Measurements from ENCODE around the gene HNRNPD. TPM values are rescaled to one million over a fixed set of nuclear protein-coding genes. Genes with fewer than 3 reads are reported as not detected.
A peak's percentile ranks its signal among the peaks of the same experiment; 100 is the strongest.
"Not testable (repeated sequence)": the region's sequence is repeated elsewhere in the genome, so short reads cannot be mapped to it uniquely, and the experiment has no call there.

Gene HNRNPD
- 22.6 and 24.1 TPM in 2 replicates for total RNA-seq

GRCh38 chr4:82373816-82374625 is at the start of gene HNRNPD:
Gene HNRNPD (minus strand): TSS chr4:82373991. CDS start chr4:82373678, 313 bp downstream.
- peaks cover 1% of the 10 kb centered on the region for H3K36me3 ChIP-seq (ENCODE audit: control insufficient read depth, insufficient read depth, low read length)
- TF ChIP-seq CTCF (IDR thresholded peaks at IDR 0.05; ENCODE audit: insufficient read depth, low read length, severe bottlenecking): peak; percentile 3
- peak; percentile 98 for DNase-seq (ENCODE audit: low read depth)
- H3K27me3 ChIP-seq (ENCODE audit: control insufficient read depth, insufficient read depth, low read length): no peaks in the 10 kb centered on the region
- H3K4me3 ChIP-seq (ENCODE audit: low read depth, low read length): peak within 1 kb of the TSS; percentile 99
- FAIRE-seq: no peak

GRCh38 chr4:82422616-82423015 is 48.8 kb upstream of the HNRNPD start:
- Histone ChIP-seq H3K4me3 (ENCODE audit: low read depth, low read length) (no peak overlapping the region), H3K27me3 (ENCODE audit: control insufficient read depth, insufficient read depth, low read length) (no peaks in the 10 kb centered on the region), H3K36me3 (ENCODE audit: control insufficient read depth, insufficient read depth, low read length) (peaks cover 10% of the 10 kb centered on the region)
- DNase-seq (ENCODE audit: low read depth): no peak
- TF ChIP-seq CTCF (IDR thresholded peaks at IDR 0.05; ENCODE audit: insufficient read depth, low read length, severe bottlenecking): no peak
- no peak for FAIRE-seq

- H3K36me3 ChIP-seq (ENCODE audit: control insufficient read depth, insufficient read depth, low read length): peaks cover 7% of the 10 kb centered on the region
- FAIRE-seq: peak; percentile 28
- no peak for DNase-seq (ENCODE audit: low read depth)
- H3K4me3 ChIP-seq (ENCODE audit: low read depth, low read length): no peak overlapping the region
- H3K27me3 ChIP-seq (ENCODE audit: control insufficient read depth, insufficient read depth, low read length): no peaks in the 10 kb centered on the region
- no peak for TF ChIP-seq CTCF (IDR thresholded peaks at IDR 0.05; ENCODE audit: insufficient read depth, low read length, severe bottlenecking)
Measured at GRCh38 chr4:82421796-82422560, 48.2 kb upstream of the HNRNPD start.

- H3K4me3 ChIP-seq (ENCODE audit: low read depth, low read length): no peak overlapping the region
- H3K36me3 ChIP-seq (ENCODE audit: control insufficient read depth, insufficient read depth, low read length): peaks cover 1% of the 10 kb centered on the region
- FAIRE-seq (no peak), DNase-seq (ENCODE audit: low read depth) (no peak)
- H3K27me3 ChIP-seq (ENCODE audit: control insufficient read depth, insufficient read depth, low read length): no peaks in the 10 kb centered on the region
- no peak for TF ChIP-seq CTCF (IDR thresholded peaks at IDR 0.05; ENCODE audit: insufficient read depth, low read length, severe bottlenecking)
Measured at GRCh38 chr4:82419451-82419850, 45.7 kb upstream of the HNRNPD start.

GRCh38 chr4:82415922-82416365 is 42.2 kb upstream of the HNRNPD start:
- no peaks in the 10 kb centered on the region for H3K27me3 ChIP-seq (ENCODE audit: control insufficient read depth, insufficient read depth, low read length)
- H3K4me3 ChIP-seq (ENCODE audit: low read depth, low read length): no peak overlapping the region
- no peaks in the 10 kb centered on the region for H3K36me3 ChIP-seq (ENCODE audit: control insufficient read depth, insufficient read depth, low read length)
- no peak for DNase-seq (ENCODE audit: low read depth)
- FAIRE-seq: peak; percentile 80
- no peak for TF ChIP-seq CTCF (IDR thresholded peaks at IDR 0.05; ENCODE audit: insufficient read depth, low read length, severe bottlenecking)

- DNase-seq (ENCODE audit: low read depth); H3K27me3 ChIP-seq (ENCODE audit: control insufficient read depth, insufficient read depth, low read length); FAIRE-seq; H3K4me3 ChIP-seq (ENCODE audit: low read depth, low read length); H3K36me3 ChIP-seq (ENCODE audit: control insufficient read depth, insufficient read depth, low read length): not testable (repeated sequence)
Measured at GRCh38 chr4:82415061-82415460, 41.3 kb upstream of the HNRNPD start.
